Stimulated activated naive CD8-positive, alpha-beta T cell treated with anti-CD3 and anti-CD28 coated beads, Interleukin-15, Interleukin-2, amounts not matched to agents 100 ng/mL and 50 ng/mL, for 24 hours (primary cell): ENCODE measurements around the gene METTL8.
"Not testable (repeated sequence)": the region's sequence is repeated elsewhere in the genome, so short reads cannot be mapped to it uniquely, and the experiment has no call there.

Experiments
- H3K27ac Mint-ChIP-seq: one replicate; pipeline ENCODE4 v1.8.0; 2021; ENCODE audit warnings: mild to moderate bottlenecking, mixed read lengths
- H3K27me3 Mint-ChIP-seq: one replicate; pipeline ENCODE4 v1.8.0; 2021; ENCODE audit warnings: mixed read lengths
- H3K36me3 Mint-ChIP-seq: one replicate; pipeline ENCODE4 v1.8.0; 2021; ENCODE audit warnings: low read depth, mixed read lengths
- H3K4me1 Mint-ChIP-seq: one replicate; pipeline ENCODE4 v1.8.0; 2021; ENCODE audit warnings: low read depth, mixed read lengths
- H3K4me3 Mint-ChIP-seq: one replicate; pipeline ENCODE4 v1.8.0; 2021; ENCODE audit warnings: mild to moderate bottlenecking, mixed read lengths
- H3K9me3 Mint-ChIP-seq: one replicate; pipeline ENCODE4 v1.8.0; 2021; ENCODE audit warnings: mixed read lengths

Gene METTL8

DNA sequence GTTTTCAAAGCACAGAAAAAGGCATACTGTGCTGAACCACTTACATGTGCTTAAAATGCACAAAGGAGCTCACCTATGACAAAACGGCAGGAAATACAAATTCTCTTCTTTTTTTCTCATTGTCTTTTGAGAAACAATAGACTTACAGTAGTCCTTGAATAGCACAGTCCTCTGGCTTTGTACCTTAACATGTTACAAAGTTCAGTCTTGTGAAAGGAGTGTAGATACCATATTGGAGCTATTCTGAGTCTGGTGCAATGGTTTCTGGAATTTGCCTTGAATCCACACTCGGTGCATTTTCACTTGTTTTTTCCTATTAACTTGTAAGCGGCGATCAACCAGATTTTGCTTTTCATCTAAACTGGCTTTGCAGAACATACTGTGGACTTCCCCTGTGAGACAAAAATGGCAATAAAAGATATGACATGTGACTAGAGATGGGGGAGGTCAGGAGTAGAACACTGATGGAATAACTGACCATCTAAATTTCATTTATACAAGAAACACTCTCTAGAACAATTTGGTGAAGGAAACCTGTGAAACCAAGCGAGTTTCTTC is 109.7 kb downstream of the METTL8 start:
- Mint-ChIP-seq H3K27me3 (no peaks in the 10 kb centered on the region), H3K9me3 (no peaks in the 10 kb centered on the region), H3K4me1 (peaks cover 75% of the 10 kb centered on the region), H3K27ac (peak overlapping the region; percentile 59), H3K4me3 (peak overlapping the region; percentile 42), H3K36me3 (peaks cover 56% of the 10 kb centered on the region)

- H3K27me3 Mint-ChIP-seq = no peaks in the 10 kb centered on the region
- peaks cover 64% of the 10 kb centered on the region for H3K36me3 Mint-ChIP-seq
- peaks cover 82% of the 10 kb centered on the region for H3K4me1 Mint-ChIP-seq
- H3K27ac Mint-ChIP-seq = peak overlapping the region; percentile 27
- no peaks in the 10 kb centered on the region for H3K9me3 Mint-ChIP-seq
- H3K4me3 Mint-ChIP-seq = no peak overlapping the region
These were observed 110.9 kb downstream of the METTL8 start for GRCh38 chr2:171322928-171323327.

DNA sequence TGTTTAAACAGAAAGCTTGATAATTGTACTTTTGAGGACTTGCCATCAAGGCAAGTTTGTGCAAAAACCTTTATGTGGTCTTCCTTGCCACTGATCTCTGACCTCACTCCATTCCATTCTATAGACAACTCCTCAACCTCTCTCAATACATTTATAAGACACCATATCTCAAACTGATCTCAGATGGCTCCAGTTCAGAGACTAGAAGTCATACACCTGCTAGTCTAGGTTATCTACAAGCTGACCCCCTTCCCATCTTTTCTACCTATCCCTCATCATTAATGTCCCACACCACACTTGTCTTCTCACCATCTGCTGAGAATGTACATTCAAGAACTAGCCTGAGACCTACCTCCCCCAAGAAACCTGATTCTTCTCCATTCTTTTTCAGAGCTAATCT is 113.1 kb downstream of the METTL8 start:
- Mint-ChIP-seq H3K9me3 (no peaks in the 10 kb centered on the region), H3K4me3 (no peak overlapping the region), H3K27ac (peak overlapping the region; percentile 95)

GRCh38 chr2:171320208-171320621 is 113.6 kb downstream of the METTL8 start:
- H3K27ac Mint-ChIP-seq = peak overlapping the region; percentile 95
- no peaks in the 10 kb centered on the region for H3K9me3 Mint-ChIP-seq
- peak overlapping the region; percentile 73 for H3K4me3 Mint-ChIP-seq
- H3K27me3 Mint-ChIP-seq = no peaks in the 10 kb centered on the region
- H3K4me1 Mint-ChIP-seq = peaks cover 71% of the 10 kb centered on the region
- H3K36me3 Mint-ChIP-seq = peaks cover 60% of the 10 kb centered on the region

More for the DNA sequence above, 113.1 kb downstream of the METTL8 start:
- Mint-ChIP-seq H3K27me3 (no peaks in the 10 kb centered on the region), H3K36me3 (peaks cover 62% of the 10 kb centered on the region), H3K4me1 (peaks cover 76% of the 10 kb centered on the region)

DNA sequence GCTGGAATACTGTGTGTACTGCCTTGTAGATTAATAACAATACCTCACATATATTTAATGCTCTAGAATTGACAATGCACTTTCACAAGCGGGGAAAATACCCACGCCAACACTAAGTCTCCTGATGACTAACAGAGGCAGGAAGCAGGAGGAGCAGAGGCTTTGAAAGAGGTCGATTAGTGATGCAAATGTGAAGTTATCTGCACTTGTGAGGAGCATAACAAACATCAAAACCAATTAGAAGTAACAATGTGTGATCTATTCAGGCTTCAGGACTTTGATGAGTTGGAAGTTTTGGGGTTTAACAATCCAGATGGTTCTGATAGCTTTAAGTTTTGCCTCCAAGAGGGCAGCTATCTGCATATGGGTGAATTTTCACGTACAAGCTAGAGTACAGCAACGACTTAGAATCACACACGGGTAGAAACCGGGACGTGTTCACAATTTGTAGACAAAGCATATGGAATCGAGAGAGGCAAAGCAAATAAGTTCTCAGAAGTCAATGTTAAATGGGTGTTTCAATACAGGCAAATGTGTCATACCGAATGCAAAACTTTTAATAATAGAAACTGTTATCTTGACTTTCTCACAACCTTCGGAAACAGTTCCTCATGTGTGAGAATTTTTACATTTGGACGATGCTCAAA is 114.5 kb downstream of the METTL8 start:
- peak overlapping the region; percentile 73 for H3K4me3 Mint-ChIP-seq
- H3K9me3 Mint-ChIP-seq = no peaks in the 10 kb centered on the region
- H3K36me3 Mint-ChIP-seq = peaks cover 58% of the 10 kb centered on the region
- peak overlapping the region; percentile 95 for H3K27ac Mint-ChIP-seq
- no peaks in the 10 kb centered on the region for H3K27me3 Mint-ChIP-seq
- peaks cover 62% of the 10 kb centered on the region for H3K4me1 Mint-ChIP-seq

DNA sequence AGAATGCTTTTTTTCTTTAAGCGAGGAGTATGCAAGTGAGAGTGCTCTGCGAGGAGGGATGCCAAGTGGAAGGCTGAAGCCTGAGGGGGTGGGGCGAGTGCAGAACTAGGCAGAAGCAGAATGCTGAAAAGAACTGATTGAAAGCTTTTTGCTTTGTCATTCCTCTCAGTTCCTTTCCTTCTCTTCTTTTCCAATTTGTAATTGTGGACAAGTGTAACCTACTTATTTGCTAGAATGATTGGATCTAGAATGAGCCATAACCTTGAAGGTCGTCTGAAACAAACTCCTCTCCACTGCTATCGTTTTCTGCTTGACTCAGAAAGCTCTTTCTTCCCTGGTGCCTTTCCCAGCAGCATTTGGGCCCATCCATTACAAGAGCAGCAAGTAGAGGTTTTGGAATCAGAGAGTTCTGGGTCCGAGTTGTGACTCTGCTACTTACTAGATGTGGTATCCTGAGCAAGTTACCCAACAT is 115.3 kb downstream of the METTL8 start:
- Mint-ChIP-seq H3K27me3 (no peaks in the 10 kb centered on the region), H3K4me3 (peak overlapping the region; percentile 73), H3K4me1 (peaks cover 54% of the 10 kb centered on the region), H3K36me3 (peaks cover 57% of the 10 kb centered on the region), H3K27ac (peak overlapping the region; percentile 95), H3K9me3 (no peaks in the 10 kb centered on the region)

- H3K27ac Mint-ChIP-seq = peak overlapping the region; percentile 74
- H3K4me3 Mint-ChIP-seq = peak overlapping the region; percentile 28
- H3K36me3 Mint-ChIP-seq = peaks cover 56% of the 10 kb centered on the region
- peaks cover 53% of the 10 kb centered on the region for H3K4me1 Mint-ChIP-seq
- no peaks in the 10 kb centered on the region for H3K27me3 Mint-ChIP-seq
- H3K9me3 Mint-ChIP-seq = no peaks in the 10 kb centered on the region
These were observed 116.2 kb downstream of the METTL8 start for GRCh38 chr2:171317492-171318125.

- Mint-ChIP-seq H3K4me3 (no peak overlapping the region), H3K4me1 (peaks cover 53% of the 10 kb centered on the region), H3K27ac (no peak overlapping the region), H3K9me3 (peaks cover 2% of the 10 kb centered on the region), H3K36me3 (peaks cover 60% of the 10 kb centered on the region), H3K27me3 (no peaks in the 10 kb centered on the region)
These were observed 116.9 kb downstream of the METTL8 start for GRCh38 chr2:171316755-171317337.

DNA sequence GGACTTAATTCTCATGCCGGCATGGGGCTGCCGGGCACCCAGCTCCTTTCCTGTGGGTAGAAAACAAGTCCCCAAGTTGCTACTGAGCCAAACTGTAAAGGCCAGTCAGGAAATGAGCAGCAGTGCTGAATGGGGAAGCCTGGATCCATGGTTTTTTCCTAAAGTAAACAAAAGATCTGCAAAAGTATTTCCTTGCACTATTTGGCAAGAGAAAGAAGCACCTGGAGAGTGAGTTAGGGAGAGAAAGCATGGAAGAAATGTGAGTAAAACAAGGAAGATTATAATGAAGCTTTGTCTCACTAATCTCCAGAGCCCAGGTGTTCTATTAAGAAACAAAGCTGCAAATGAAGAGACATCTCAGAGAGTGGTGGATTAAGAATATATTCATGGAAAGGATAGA is 117.6 kb downstream of the METTL8 start:
- peaks cover 61% of the 10 kb centered on the region for H3K36me3 Mint-ChIP-seq
- peaks cover 47% of the 10 kb centered on the region for H3K4me1 Mint-ChIP-seq
- H3K9me3 Mint-ChIP-seq = peaks cover 8% of the 10 kb centered on the region
- no peak overlapping the region for H3K4me3 Mint-ChIP-seq
- H3K27ac Mint-ChIP-seq = no peak overlapping the region
- no peaks in the 10 kb centered on the region for H3K27me3 Mint-ChIP-seq

DNA sequence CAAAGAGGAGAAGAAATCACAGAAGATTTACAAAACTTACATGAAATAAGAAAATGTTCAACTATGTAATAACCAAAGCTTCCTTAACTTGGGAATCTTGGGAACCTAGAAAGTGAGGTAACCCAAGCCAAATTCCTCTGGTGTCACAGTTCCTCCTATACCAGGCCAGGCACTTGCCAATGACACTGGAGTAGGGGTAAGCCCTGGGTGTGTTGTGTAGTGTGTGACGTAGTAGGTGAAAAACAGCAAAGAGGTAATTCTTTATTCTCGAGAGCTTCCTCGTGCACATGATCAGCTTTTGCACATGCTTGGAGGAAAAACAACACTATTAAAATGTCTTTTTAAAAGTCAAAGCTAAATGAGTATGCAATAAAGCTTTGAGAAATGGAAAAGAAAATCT is 118.0 kb downstream of the METTL8 start:
- Mint-ChIP-seq H3K4me1 (peaks cover 43% of the 10 kb centered on the region), H3K27me3 (no peaks in the 10 kb centered on the region)

DNA sequence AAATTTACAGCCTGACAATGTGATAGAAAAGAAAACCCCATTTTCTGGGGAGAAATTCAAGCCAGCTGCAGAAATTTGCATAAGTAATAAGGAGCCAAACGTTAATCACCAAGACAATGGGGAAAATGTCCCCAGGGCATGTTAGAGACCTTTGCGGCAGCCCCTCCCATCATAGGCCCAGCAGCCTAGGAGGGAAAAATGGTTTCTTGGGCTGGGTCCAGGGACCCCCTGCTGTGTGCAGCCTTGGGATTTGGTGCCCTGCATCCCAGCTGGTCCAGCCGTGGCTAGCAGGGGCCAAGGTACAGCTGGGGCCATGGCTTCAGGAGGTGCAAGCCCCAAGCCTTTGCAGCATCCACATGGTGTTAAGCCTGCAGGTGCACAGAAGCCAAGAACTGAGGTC is 121.6 kb downstream of the METTL8 start:
- H3K4me3 Mint-ChIP-seq, H3K4me1 Mint-ChIP-seq, H3K27ac Mint-ChIP-seq, H3K27me3 Mint-ChIP-seq: not testable (repeated sequence)
- peaks cover 34% of the 10 kb centered on the region for H3K36me3 Mint-ChIP-seq
- H3K9me3 Mint-ChIP-seq = peaks cover 15% of the 10 kb centered on the region

More for the DNA sequence above, 118.0 kb downstream of the METTL8 start:
- H3K36me3 Mint-ChIP-seq = peaks cover 61% of the 10 kb centered on the region
- no peak overlapping the region for H3K27ac Mint-ChIP-seq
- no peak overlapping the region for H3K4me3 Mint-ChIP-seq
- peaks cover 12% of the 10 kb centered on the region for H3K9me3 Mint-ChIP-seq

GRCh38 chr2:171311589-171311988 is 122.2 kb downstream of the METTL8 start:
- H3K9me3 Mint-ChIP-seq = peaks cover 15% of the 10 kb centered on the region
- H3K4me3 Mint-ChIP-seq, H3K4me1 Mint-ChIP-seq, H3K27me3 Mint-ChIP-seq, H3K27ac Mint-ChIP-seq: not testable (repeated sequence)
- peaks cover 34% of the 10 kb centered on the region for H3K36me3 Mint-ChIP-seq

- no peaks in the 10 kb centered on the region for H3K27me3 Mint-ChIP-seq
- H3K9me3 Mint-ChIP-seq = peaks cover 19% of the 10 kb centered on the region
- H3K27ac Mint-ChIP-seq = no peak overlapping the region
- no peak overlapping the region for H3K4me3 Mint-ChIP-seq
- peaks cover 34% of the 10 kb centered on the region for H3K36me3 Mint-ChIP-seq
- H3K4me1 Mint-ChIP-seq = no peaks in the 10 kb centered on the region
These were observed 122.9 kb downstream of the METTL8 start for GRCh38 chr2:171310889-171311288.

DNA sequence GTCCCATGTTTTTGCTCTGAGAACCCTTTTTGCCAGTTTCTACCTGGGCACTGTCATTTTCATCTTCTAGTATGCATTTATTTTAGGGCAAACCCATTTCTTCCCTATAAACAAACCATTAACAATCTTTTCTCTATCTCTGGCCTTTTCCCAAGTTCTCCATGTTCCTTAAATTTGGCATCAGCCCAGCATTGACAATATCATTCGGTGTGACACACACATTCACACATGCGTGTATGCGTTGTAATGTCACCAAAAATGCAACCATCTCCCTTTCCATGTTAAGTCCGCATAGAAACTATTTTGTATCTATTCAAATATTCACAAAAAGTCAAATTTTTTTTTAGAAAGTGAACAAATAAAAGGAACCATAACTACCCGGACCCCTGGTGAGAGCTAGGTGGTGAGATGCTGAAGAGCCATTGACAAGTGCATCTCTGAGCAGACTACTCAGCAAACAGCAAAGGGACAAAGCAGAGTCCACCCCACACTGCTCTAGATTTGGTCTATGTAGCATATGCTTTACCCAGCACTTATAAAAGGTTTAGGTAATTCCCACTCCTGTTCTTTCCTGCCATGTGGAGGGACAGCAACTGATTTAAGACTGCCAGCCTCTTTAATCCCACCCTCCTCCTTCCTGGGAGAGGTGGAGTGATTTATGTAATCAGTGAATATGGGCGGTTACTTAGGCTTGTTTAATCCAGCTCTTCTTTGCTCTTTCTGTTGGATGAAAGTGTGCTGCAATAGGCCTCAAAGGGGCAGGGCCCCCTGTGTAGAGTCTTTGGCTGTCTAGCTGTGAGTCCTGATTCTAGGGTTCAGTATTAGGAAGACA is 124.1 kb downstream of the METTL8 start:
- Mint-ChIP-seq H3K4me1 (no peaks in the 10 kb centered on the region), H3K27me3 (no peaks in the 10 kb centered on the region), H3K9me3 (peaks cover 19% of the 10 kb centered on the region), H3K4me3 (no peak overlapping the region), H3K27ac (no peak overlapping the region), H3K36me3 (peaks cover 33% of the 10 kb centered on the region)
